GM23248 (cell line): Measurements from ENCODE around the gene MED12L. TPM values are rescaled to one million over a fixed set of nuclear protein-coding genes. Genes with fewer than 3 reads are reported as not detected.

Experiments used
- DNase-seq: peaks from one replicate; pipeline ENCODE4 v3.0.0-alpha.2; 2015
- H2AFZ ChIP-seq: fragments of 200-600 bp; sonication (generic); 2 replicates; pipeline ENCODE4 v1.6.1; 2016; ENCODE audit warnings: antibody characterized with exemption
- H3F3A ChIP-seq: fragments of 200-600 bp; sonication (generic); 2 replicates; pipeline ENCODE4 v1.6.1; 2016; ENCODE audit warnings: mild to moderate bottlenecking, antibody characterized with exemption, mixed run types; ENCODE audit not compliant: insufficient read depth
- H3K27ac ChIP-seq: fragments of 200-600 bp; sonication (generic); 2 replicates; pipeline ENCODE4 v1.5.1; 2016; ENCODE audit warnings: mild to moderate bottlenecking
- H3K27me3 ChIP-seq: fragments of 200-600 bp; sonication (generic); replicated peaks from 2 replicates; pipeline ENCODE4 v1.6.1; 2016; ENCODE audit warnings: mild to moderate bottlenecking; ENCODE audit not compliant: insufficient read depth
- H3K36me3 ChIP-seq: fragments of 200-600 bp; sonication (generic); 2 replicates; pipeline ENCODE4 v1.6.1; 2016; ENCODE audit warnings: low read depth, mild to moderate bottlenecking
- H3K4me1 ChIP-seq: fragments of 200-600 bp; sonication (generic); 2 replicates; pipeline ENCODE4 v1.6.1; 2016; ENCODE audit warnings: mild to moderate bottlenecking; ENCODE audit not compliant: insufficient read depth
- H3K4me2 ChIP-seq: fragments of 200-600 bp; sonication (generic); one replicate; pipeline ENCODE4 v1.6.1; 2016; ENCODE audit warnings: mild to moderate bottlenecking; ENCODE audit not compliant: unreplicated experiment
- H3K4me3 ChIP-seq: fragments of 200-600 bp; sonication (generic); 2 replicates; pipeline ENCODE4 v1.5.1; 2016; ENCODE audit warnings: mild to moderate bottlenecking
- H3K79me2 ChIP-seq: fragments of 200-600 bp; sonication (generic); 2 replicates; pipeline ENCODE4 v1.6.1; 2016; ENCODE audit warnings: mild to moderate bottlenecking; ENCODE audit not compliant: insufficient read depth
- H3K9ac ChIP-seq: fragments of 200-600 bp; sonication (generic); 2 replicates; pipeline ENCODE4 v1.6.1; 2016; ENCODE audit warnings: mild to moderate bottlenecking
- H3K9me2 ChIP-seq: fragments of 200-600 bp; sonication (generic); 2 replicates; pipeline ENCODE4 v1.6.1; 2016; ENCODE audit warnings: mixed run types, mild to moderate bottlenecking, moderate library complexity; ENCODE audit not compliant: insufficient read depth
- H3K9me3 ChIP-seq: fragments of 200-600 bp; sonication (generic); one replicate; pipeline ENCODE4 v1.6.1; 2017; ENCODE audit warnings: low read depth
- H4K20me1 ChIP-seq: fragments of 200-600 bp; sonication (generic); 2 replicates; pipeline ENCODE4 v1.6.0; 2016; ENCODE audit not compliant: insufficient read depth
- EZH2 ChIP-seq: fragments of 200-600 bp; sonication (generic); IDR thresholded peaks from 2 replicates; pipeline ENCODE4 v1.6.1; 2018; ENCODE audit warnings: antibody characterized with exemption, mild to moderate bottlenecking; ENCODE audit not compliant: insufficient read depth, poor library complexity, severe bottlenecking
- EZH2phosphoT487 ChIP-seq: fragments of 200-600 bp; sonication (generic); IDR thresholded peaks from 2 replicates; pipeline ENCODE4 v1.6.1; 2018; ENCODE audit warnings: antibody characterized with exemption, moderate library complexity, mild to moderate bottlenecking, low read depth; ENCODE audit not compliant: insufficient read depth
- WGBS, 2 experiments: methylation state at CpG; one replicate each; pipeline ENCODE4 v1.1.6; 2015 to 2017; ENCODE audit warnings: low lambda C conversion rate in 2 of 2, low coverage in 1 of 2; ENCODE audit errors: missing lambda C conversion rate in 2 of 2; 5-methylcytosine and 5-hydroxymethylcytosine counted together
- in situ Hi-C: fragments of 300-500 bp; cut with MboI; formaldehyde crosslinking; loops from 2 replicates; pipeline ENCODE4 v1.15.0; 2020
- polyA plus RNA-seq: library from polyadenylated mRNA; unstranded; fragments of >200 nt; fragmentation: Nextera tagmentation; extraction: Ambion mirVana; gene quantifications from 2 replicates; pipeline ENCODE4 v1.2.1, GENCODE V29; 2016
- total RNA-seq: library from RNA; depleted of rRNA; stranded (reverse); fragments of >200 nt; shearing (Covaris generic); gene quantifications from 2 replicates; pipeline ENCODE4 v1.2.3, GENCODE V29; 2014

Gene MED12L
- total and polyA plus RNA-seq, 2 experiments from 2014 or later: 0.13 to 0.32 TPM

DNA sequence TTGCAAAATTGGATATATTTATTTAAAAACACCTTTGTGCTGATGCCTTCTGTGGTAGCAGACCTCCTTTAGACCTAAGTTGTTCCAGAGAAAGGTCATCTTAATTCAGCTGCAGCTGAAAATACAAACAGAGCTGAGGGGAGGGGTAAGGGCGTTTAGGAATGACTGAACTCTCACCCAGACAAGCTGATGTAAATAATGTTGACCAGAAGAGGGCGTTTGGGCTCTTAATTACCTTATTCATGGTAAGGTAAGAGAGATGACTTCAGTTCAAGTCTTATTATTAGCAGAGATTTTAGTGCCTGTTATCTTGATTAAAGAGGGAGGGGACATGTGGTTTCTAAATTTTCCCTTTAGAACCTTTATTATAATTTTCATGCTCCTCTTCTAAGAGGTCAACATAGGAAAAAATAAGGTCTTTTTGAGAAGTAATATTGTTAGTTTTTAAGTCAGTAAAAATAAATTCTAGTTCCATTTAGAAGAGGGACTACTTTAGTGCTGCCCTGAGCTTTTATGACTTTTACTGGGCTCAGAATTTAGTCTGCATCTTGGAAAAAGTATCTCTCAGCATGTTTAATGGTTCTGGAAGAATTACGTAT, 71.3 kb downstream of the MED12L start:
- no peak overlapping the region for H3K4me2 ChIP-seq
- H3K9me3 ChIP-seq: no peaks in the 10 kb centered on the region
- no peaks in the 10 kb centered on the region for H3K36me3 ChIP-seq
- no peaks in the 10 kb centered on the region for H3K79me2 ChIP-seq
- H3K9ac ChIP-seq: no peak overlapping the region
- H2AFZ ChIP-seq: no peak overlapping the region
- H3K4me1 ChIP-seq: no peaks in the 10 kb centered on the region
- no peaks in the 10 kb centered on the region for H3K9me2 ChIP-seq
- in situ Hi-C loops: no loop called here
- H3F3A ChIP-seq: no peaks in the 10 kb centered on the region
- H4K20me1 ChIP-seq: no peaks in the 10 kb centered on the region
- 38 to 44% methylated on average over 3 of the region's 3 CpGs for WGBS, 2 experiments
- DNase-seq: peak; percentile 67
- no peak for TF ChIP-seq EZH2
- no peak for TF ChIP-seq EZH2phosphoT487
- H3K4me3 ChIP-seq: no peak overlapping the region
- H3K27me3 ChIP-seq: no peaks in the 10 kb centered on the region
- H3K27ac ChIP-seq: no peak overlapping the region

DNA sequence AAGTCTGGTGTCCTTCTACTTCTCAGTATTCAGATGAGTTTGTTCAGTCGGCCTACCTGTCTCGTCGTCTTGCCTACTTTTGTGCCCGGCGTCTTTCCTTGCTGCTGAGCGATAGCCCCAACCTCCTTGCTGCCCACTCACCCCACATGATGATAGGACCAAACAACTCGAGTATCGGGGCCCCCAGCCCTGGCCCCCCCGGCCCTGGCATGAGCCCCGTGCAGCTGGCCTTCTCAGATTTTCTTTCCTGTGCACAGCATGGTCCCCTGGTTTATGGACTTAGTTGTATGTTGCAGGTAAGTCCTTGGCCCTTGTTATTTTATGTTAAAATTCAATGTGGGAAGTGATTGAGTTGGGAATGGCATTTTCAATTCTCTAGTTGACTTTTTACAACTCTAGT, 74.3 kb downstream of the MED12L start:
- H3F3A ChIP-seq: no peaks in the 10 kb centered on the region
- no peak overlapping the region for H2AFZ ChIP-seq
- H3K4me1 ChIP-seq: no peaks in the 10 kb centered on the region
- no peak overlapping the region for H3K9ac ChIP-seq
- H3K79me2 ChIP-seq: no peaks in the 10 kb centered on the region
- H3K27me3 ChIP-seq: no peaks in the 10 kb centered on the region
- no peak for TF ChIP-seq EZH2
- TF ChIP-seq EZH2phosphoT487: no peak
- no peaks in the 10 kb centered on the region for H3K36me3 ChIP-seq
- no peaks in the 10 kb centered on the region for H4K20me1 ChIP-seq
- no peaks in the 10 kb centered on the region for H3K9me2 ChIP-seq
- no peak overlapping the region for H3K27ac ChIP-seq
- H3K9me3 ChIP-seq: no peaks in the 10 kb centered on the region
- no peak for DNase-seq
- in situ Hi-C loops: loop anchor here (10.0 kb wide), 1 partner anchor 65 kb away; no protein-coding TSS in a partner anchor
- WGBS, 2 experiments: 86 to 92% methylated on average over 9 to 10 of the region's 10 CpGs
- no peak overlapping the region for H3K4me2 ChIP-seq
- H3K4me3 ChIP-seq: no peak overlapping the region

DNA sequence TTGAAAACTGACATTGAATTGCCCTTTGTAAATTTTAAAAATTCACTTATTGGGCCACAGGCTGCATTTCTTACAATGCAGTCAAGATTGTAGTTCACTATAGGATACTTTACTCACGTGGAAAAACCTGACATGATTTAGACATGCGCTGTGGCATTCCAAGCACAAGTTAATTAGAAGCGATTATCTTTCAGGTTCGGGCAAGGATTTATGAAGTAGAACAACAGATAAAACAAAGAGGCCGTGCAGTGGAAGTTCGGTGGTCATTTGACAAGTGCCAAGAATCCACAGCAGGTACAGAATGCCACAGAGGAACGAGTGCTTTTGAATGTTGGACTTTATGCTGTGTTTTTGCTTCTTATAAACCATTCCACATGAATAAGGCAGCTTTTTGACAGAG, 79.8 kb downstream of the MED12L start:
- Histone ChIP-seq H4K20me1 (no peaks in the 10 kb centered on the region), H3K9ac (no peak overlapping the region), H3K27me3 (no peaks in the 10 kb centered on the region), H3K27ac (no peak overlapping the region), H3K9me3 (no peaks in the 10 kb centered on the region), H2AFZ (no peak overlapping the region), H3K36me3 (no peaks in the 10 kb centered on the region), H3K4me2 (no peak overlapping the region), H3K79me2 (no peaks in the 10 kb centered on the region), H3F3A (no peaks in the 10 kb centered on the region), H3K9me2 (no peaks in the 10 kb centered on the region), H3K4me1 (no peaks in the 10 kb centered on the region), H3K4me3 (no peak overlapping the region)
- no peak for DNase-seq
- 81 to 83% methylated on average over 7 of the region's 7 CpGs for WGBS, 2 experiments
- in situ Hi-C loops: loop anchor here (5.0 to 10.0 kb wide), 2 partner anchors 60 to 112 kb away; partner anchors contain the start of gene P2RY14
- TF ChIP-seq EZH2phosphoT487 (no peak), EZH2 (no peak)

DNA sequence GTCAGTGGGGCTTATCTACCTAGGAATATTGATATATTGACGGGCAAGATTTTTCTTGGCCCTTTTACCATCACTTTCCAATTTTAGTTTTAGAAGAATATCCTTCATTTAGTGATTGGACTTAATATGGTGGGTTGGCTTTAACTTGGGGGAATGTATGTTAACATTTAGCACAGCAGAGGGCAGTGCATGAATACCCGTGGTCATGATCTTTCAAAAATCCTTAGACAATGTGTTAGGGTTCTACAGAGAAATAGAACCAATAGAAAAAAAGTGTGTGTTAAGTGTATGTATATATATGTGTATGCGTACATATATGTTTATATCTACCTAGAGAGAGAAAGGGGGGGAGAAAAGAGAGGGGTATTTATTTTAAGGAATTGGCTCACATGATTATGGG, 80.7 kb downstream of the MED12L start:
- TF ChIP-seq EZH2 (no peak), EZH2phosphoT487 (no peak)
- Histone ChIP-seq H3K27me3 (no peaks in the 10 kb centered on the region), H4K20me1 (no peaks in the 10 kb centered on the region), H3F3A (no peaks in the 10 kb centered on the region), H3K4me3 (no peak overlapping the region), H3K4me2 (no peak overlapping the region), H3K9me2 (no peaks in the 10 kb centered on the region), H3K79me2 (no peaks in the 10 kb centered on the region), H3K36me3 (no peaks in the 10 kb centered on the region), H3K9me3 (no peaks in the 10 kb centered on the region), H3K4me1 (no peaks in the 10 kb centered on the region), H3K27ac (no peak overlapping the region), H3K9ac (no peak overlapping the region), H2AFZ (no peak overlapping the region)
- peak; percentile 10 for DNase-seq
- 72 to 74% methylated on average over 3 of the region's 3 CpGs for WGBS, 2 experiments
- in situ Hi-C loops: loop anchor here (5.0 to 10.0 kb wide), 2 partner anchors 59 to 111 kb away; partner anchors contain the start of gene P2RY14
